ENCODE results near the gene RHOT2. TPM values are rescaled to one million over a fixed set of nuclear protein-coding genes. Genes with fewer than 3 reads are reported as not detected.

The RHOT2 gene
- total RNA-seq, 1 donor: 34.5 TPM

- DNase-seq (ENCODE audit: low read depth): no peak
- no peak for TF ChIP-seq CTCF (IDR thresholded peaks at IDR 0.05; ENCODE audit: insufficient read depth, low read length)
- no peak overlapping the region for H3K4me3 ChIP-seq (ENCODE audit: low read depth, low read length)
These were observed 3.6 kb downstream of the RHOT2 start for GRCh38 chr16:671353-672131.

- DNase-seq (ENCODE audit: low read depth): no peak
- TF ChIP-seq CTCF (IDR thresholded peaks at IDR 0.05; ENCODE audit: insufficient read depth, low read length): no peak
These were observed 4.4 kb downstream of the RHOT2 start for GRCh38 chr16:672371-672770.

GRCh38 chr16:672851-673250 lies 4.9 kb downstream of the RHOT2 start:
- no peak for TF ChIP-seq CTCF (IDR thresholded peaks at IDR 0.05; ENCODE audit: insufficient read depth, low read length)
- DNase-seq (ENCODE audit: low read depth): no peak
- H3K4me3 ChIP-seq (ENCODE audit: low read depth, low read length): no peak overlapping the region

More at GRCh38 chr16:672371-672770, 4.4 kb downstream of the RHOT2 start:
- H3K4me3 ChIP-seq (ENCODE audit: low read depth, low read length): no peak overlapping the region

- TF ChIP-seq CTCF (IDR thresholded peaks at IDR 0.05; ENCODE audit: insufficient read depth, low read length): no peak
- no peak overlapping the region for H3K4me3 ChIP-seq (ENCODE audit: low read depth, low read length)
- DNase-seq (ENCODE audit: low read depth): no peak
These were observed 5.6 kb downstream of the RHOT2 start for GRCh38 chr16:673399-673991.

- H3K4me3 ChIP-seq (ENCODE audit: low read depth, low read length): no peak overlapping the region
- DNase-seq (ENCODE audit: low read depth): no peak
- no peak for TF ChIP-seq CTCF (IDR thresholded peaks at IDR 0.05; ENCODE audit: insufficient read depth, low read length)
These were observed 6.4 kb downstream of the RHOT2 start for GRCh38 chr16:674214-674881.

- no peak for TF ChIP-seq CTCF (IDR thresholded peaks at IDR 0.05; ENCODE audit: insufficient read depth, low read length)
- peak; percentile 6 for DNase-seq (ENCODE audit: low read depth)
- H3K4me3 ChIP-seq (ENCODE audit: low read depth, low read length): peak within 1 kb of the TSS; percentile 53
These were observed 7.3 kb downstream of the RHOT2 start, which contains the start of gene RHBDL1 for GRCh38 chr16:674968-675883. TSS of gene RHBDL1 (plus strand) at chr16:675671. CDS start at chr16:675791, 120 bp downstream.
